NCI-H748 (cell line): Measurements from ENCODE around the gene RBBP8.
A peak's percentile ranks its signal among the peaks of the same experiment; 100 is the strongest.

Source experiments
- DNase-seq: peaks from one replicate; lab custom pipeline; 2025; ENCODE audit not compliant: unreplicated experiment; lab: John Stamatoyannopoulos, UW

The RBBP8 gene

GRCh38 chr18:22988208-22988607 is 55.1 kb downstream of the RBBP8 start:
- no peak for DNase-seq

- DNase-seq = no peak
Measured at GRCh38 chr18:22998344-22998743, 65.2 kb downstream of the RBBP8 start.

- no peak for DNase-seq
Measured at GRCh38 chr18:22999212-22999611, 66.1 kb downstream of the RBBP8 start.

GRCh38 chr18:22999647-23000046 is 66.5 kb downstream of the RBBP8 start:
- no peak for DNase-seq

- DNase-seq = no peak
Measured at GRCh38 chr18:23003289-23003688, 70.2 kb downstream of the RBBP8 start.

- no peak for DNase-seq
Measured at GRCh38 chr18:23012249-23012648, 79.1 kb downstream of the RBBP8 start.

- no peak for DNase-seq
Measured at GRCh38 chr18:23020555-23021294, 87.6 kb downstream of the RBBP8 start.

GRCh38 chr18:23021623-23022022 is 88.5 kb downstream of the RBBP8 start:
- no peak for DNase-seq

- no peak for DNase-seq
Measured at GRCh38 chr18:23032030-23032582, 99.0 kb downstream of the RBBP8 start.

- no peak for DNase-seq
Measured at GRCh38 chr18:23033056-23033455, 99.9 kb downstream of the RBBP8 start.

- no peak for DNase-seq
Measured at GRCh38 chr18:23036660-23037201, 103.6 kb downstream of the RBBP8 start.

GRCh38 chr18:23037646-23038045 is 104.5 kb downstream of the RBBP8 start:
- DNase-seq = no peak

- DNase-seq = no peak
Measured at GRCh38 chr18:23038712-23039111, 105.6 kb downstream of the RBBP8 start.

- DNase-seq = no peak
Measured at GRCh38 chr18:23042133-23042532, 109.0 kb downstream of the RBBP8 start.

GRCh38 chr18:23043803-23044376 is 110.8 kb downstream of the RBBP8 start:
- no peak for DNase-seq

GRCh38 chr18:23049698-23050373 is 116.7 kb downstream of the RBBP8 start:
- DNase-seq = peak; percentile 30

GRCh38 chr18:23053776-23054457 is 120.8 kb downstream of the RBBP8 start:
- peak; percentile 51 for DNase-seq

- no peak for DNase-seq
Measured at GRCh38 chr18:23054553-23054952, 121.4 kb downstream of the RBBP8 start.

GRCh38 chr18:23056315-23056714 is 123.2 kb downstream of the RBBP8 start:
- DNase-seq = no peak

GRCh38 chr18:23057096-23057495 is 124.0 kb downstream of the RBBP8 start:
- DNase-seq = no peak

- DNase-seq = no peak
Measured at GRCh38 chr18:23058746-23059415, 125.8 kb downstream of the RBBP8 start.
